ENCODE data around the gene UBAC2.

UBAC2 gene

GRCh38 chr13:99260216-99260615 is 59.6 kb downstream of the UBAC2 start:
- TF ChIP-seq CTCF (conservative IDR thresholded peaks at IDR 0.05) (no peak), ZFX (IDR thresholded peaks at IDR 0.05) (no peak)
- no peak overlapping the region for H3K27ac ChIP-seq

GRCh38 chr13:99261059-99261458 is 60.4 kb downstream of the UBAC2 start:
- TF ChIP-seq CTCF (conservative IDR thresholded peaks at IDR 0.05) (no peak), ZFX (IDR thresholded peaks at IDR 0.05) (no peak)
- H3K27ac ChIP-seq = no peak overlapping the region

DNA sequence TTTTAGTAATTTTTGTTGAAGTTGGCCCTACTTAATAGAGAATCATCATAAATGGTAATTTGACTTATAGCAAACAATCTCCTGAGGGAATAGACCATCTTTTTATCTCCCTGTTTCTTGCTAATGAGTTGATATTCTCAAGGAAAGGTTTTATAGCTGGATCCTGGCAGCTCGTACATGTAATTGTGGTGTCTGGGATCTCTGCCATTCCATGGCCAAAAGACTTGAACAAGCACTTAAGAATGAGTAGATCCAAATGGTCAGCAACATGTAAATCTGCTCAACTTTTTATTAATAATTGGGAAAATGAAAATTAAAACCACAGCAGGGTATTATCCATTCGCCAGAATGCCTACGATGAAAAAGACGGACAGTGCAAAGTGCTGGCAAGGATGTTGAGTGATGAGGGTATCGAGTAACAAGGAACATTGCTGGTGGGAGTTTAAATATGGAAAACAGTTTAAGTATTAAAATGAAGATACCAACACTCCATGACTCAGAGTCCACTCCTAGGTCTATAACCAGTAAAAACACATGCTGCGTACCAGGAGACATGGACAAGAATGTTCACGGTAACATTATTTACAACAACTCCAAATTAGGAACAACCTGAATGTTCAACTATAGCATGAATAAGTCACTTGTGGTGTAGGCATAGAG is 62.6 kb downstream of the UBAC2 start:
- TF ChIP-seq CTCF (conservative IDR thresholded peaks at IDR 0.05) = no peak
- TF ChIP-seq ZFX (IDR thresholded peaks at IDR 0.05) = no peak
- no peak overlapping the region for H3K27ac ChIP-seq

DNA sequence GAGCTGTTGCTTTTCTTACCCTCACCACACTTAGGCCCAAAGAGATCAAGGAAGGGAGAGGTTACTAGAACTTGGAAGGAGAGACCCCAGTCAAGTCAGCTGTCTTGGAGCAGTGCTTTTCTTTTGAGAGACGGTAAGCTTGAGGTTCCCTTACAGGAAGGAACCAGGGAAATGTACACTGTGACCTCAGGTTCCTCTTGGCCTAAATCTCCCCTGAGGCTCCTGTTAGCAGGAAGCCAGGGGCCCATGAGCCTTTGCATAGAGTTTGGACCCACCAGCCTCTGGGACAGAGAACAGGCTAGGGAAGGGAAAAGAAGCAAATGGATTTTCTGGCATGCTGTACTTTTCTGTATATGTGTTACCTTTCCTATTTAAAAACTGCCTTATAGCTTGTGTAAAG is 63.4 kb downstream of the UBAC2 start:
- H3K27ac ChIP-seq = no peak overlapping the region
- no peak for TF ChIP-seq CTCF (conservative IDR thresholded peaks at IDR 0.05)
- TF ChIP-seq ZFX (IDR thresholded peaks at IDR 0.05) = no peak

- H3K27ac ChIP-seq = no peak overlapping the region
- no peak for TF ChIP-seq ZFX (IDR thresholded peaks at IDR 0.05)
- no peak for TF ChIP-seq CTCF (conservative IDR thresholded peaks at IDR 0.05)
Observed at GRCh38 chr13:99265162-99265800, 64.6 kb downstream of the UBAC2 start.

GRCh38 chr13:99265821-99266426 is 65.3 kb downstream of the UBAC2 start:
- TF ChIP-seq CTCF (conservative IDR thresholded peaks at IDR 0.05) (peak; percentile 70), ZFX (IDR thresholded peaks at IDR 0.05) (no peak)

DNA sequence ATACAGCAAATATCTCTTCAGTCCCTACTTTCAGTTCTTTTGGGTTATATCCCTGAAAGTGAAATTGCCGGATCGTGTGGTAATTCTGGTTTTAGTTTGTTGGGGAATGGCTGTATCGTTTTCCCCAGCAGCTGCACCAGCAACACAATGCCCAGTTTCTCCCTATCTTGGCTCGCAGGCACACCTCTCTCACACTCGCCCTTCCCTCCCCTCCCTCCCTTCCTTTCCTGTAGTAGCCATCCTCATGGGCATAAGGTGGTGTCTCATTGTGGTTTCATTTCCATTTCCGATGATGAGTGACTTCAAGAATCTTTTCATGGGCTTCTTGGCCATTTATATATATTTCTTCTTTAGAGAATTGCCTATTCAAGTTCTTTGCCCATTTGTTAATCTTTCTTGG is 66.2 kb downstream of the UBAC2 start:
- TF ChIP-seq CTCF (conservative IDR thresholded peaks at IDR 0.05) = no peak
- TF ChIP-seq ZFX (IDR thresholded peaks at IDR 0.05) = no peak

More at GRCh38 chr13:99265821-99266426, 65.3 kb downstream of the UBAC2 start:
- H3K27ac ChIP-seq = no peak overlapping the region

More for the DNA sequence above, 66.2 kb downstream of the UBAC2 start:
- no peak overlapping the region for H3K27ac ChIP-seq
